Measurements from ENCODE around the gene FDPS.
"Not testable (repeated sequence)": the region's sequence is repeated elsewhere in the genome, so short reads cannot be mapped to it uniquely, and the experiment has no call there.

The FDPS gene

GRCh38 chr1:155320252-155320651, 11.6 kb downstream of the FDPS start:
- DNase-seq (ENCODE audit: low read depth): no peak

- no peak for DNase-seq (ENCODE audit: low read depth)
Measured at GRCh38 chr1:155320661-155321617, 12.3 kb downstream of the FDPS start, which contains the start of gene RUSC1. RUSC1 (plus strand) TSS chr1:155320894; CDS start chr1:155321774, 880 bp downstream.

GRCh38 chr1:155321639-155322503, 13.2 kb downstream of the FDPS start:
- no peak for DNase-seq (ENCODE audit: low read depth)

DNA sequence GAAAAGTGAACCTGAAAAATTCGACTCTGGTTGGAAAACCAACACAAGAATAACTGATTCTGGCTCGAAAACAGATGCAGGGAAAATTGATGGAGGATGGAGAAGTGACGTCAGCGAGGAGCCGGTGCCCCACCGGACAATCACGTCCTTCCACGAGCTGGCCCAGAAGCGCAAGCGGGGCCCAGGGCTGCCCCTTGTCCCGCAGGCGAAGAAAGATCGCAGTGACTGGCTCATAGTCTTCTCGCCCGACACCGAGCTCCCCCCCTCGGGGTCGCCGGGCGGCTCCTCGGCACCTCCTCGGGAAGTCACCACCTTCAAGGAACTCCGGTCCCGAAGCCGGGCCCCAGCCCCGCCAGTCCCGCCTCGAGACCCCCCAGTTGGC, 13.9 kb downstream of the FDPS start:
- no peak for DNase-seq (ENCODE audit: low read depth)

DNA sequence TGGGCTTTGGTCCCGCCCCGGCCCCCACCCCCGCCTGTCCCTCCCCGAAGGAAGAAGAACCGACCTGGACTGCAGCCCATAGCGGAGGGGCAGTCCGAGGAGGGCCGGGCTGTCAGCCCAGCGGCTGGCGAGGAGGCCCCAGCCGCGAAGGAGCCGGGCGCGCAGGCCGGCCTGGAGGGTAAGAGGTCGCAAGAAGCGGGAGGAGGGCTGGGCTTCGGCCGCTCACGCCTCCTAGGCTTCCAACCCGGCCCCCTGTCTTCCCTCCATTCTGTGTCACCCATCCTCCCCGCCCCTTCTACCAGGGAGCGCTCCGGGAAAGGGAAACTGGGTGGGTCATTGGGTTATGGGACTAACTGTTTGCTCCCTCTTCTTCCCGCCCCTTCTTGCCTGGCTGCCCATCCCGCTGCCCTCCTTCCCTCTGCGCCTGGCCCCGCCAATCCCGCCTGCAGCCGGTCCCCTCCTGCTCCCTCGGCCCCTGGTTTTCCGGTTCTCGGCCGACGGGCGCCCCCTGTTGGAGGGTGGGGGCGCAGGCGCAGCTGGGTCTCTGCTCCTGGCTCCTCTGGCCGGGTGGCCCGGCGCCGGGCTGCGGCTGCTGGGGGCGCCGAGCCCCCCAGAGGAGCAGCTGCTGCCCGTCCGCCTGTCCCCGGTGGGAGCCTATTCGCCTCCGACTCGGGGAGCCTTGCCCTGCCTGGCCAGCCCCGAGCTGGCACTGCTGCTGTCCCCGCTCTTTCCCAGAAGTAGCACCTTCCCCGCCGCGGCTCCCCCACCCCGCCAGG, 14.5 kb downstream of the FDPS start:
- peak; percentile 96 for DNase-seq (ENCODE audit: low read depth)

DNA sequence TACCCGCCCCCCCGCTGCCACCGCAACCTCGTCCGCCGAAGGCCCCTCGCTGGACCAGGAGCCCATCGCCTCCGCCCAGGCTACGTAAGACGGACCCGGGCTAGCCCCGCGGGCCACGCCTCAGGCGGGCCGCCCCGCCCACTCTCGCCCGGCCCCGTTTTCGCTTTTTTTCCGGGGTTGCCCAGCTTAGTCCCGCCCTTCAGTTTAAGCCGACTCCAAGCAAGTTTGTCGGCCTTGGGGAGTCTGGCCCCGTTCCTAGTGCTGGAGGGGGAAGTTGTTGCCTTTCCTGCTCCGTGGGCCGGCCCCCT, 15.0 kb downstream of the FDPS start:
- peak; percentile 88 for DNase-seq (ENCODE audit: low read depth)

DNA sequence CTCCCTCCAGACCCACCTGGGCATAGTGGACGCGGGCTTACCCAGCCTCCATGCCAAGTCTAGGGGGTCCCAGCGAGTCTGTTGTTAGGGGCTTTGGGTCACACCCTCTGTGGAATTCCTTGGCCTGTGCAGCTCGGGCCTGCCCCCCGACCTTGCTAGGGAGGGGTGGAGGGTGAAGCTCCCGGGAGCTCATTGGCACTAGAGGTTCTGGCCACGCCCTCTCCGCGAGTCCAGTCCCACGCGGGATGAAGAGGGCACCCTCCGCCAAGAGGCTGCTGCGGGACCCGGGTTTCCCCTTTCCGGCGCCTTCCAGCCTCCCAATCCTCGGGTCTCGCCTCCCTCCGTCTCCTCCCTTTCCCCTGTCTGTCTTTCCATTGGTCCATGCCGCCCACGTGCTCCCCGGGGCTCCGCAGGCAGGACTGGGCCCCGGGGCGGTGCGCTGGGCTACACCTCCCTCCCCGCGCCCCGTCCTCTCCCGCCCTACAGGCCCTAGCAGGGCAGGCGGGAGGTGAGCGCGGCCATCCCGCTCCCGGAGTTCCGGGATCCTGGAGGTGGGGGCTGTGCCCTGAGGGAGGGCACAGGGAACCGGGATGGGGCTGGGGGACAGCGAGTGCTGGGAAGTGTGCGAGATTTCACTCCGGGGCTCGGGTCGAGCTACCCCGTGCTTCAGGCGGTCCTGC, 15.5 kb downstream of the FDPS start:
- DNase-seq (ENCODE audit: low read depth): peak; percentile 96

- no peak for DNase-seq (ENCODE audit: low read depth)
Measured at GRCh38 chr1:155324717-155325602, 16.3 kb downstream of the FDPS start.

DNA sequence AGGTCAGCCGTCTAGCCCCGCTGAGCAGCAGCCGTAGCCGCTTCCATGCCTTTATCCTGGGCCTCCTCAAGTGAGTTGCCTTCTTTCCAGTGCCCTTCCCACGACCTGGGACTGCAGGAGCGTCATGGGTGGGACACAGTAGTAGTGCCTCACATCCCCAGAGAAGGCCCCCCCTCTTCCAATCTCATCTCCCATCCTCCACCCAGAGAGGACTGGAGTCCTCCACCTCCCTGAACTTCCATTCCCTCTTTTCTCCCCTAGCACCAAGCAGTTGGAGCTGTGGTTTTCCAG, 16.9 kb downstream of the FDPS start:
- DNase-seq (ENCODE audit: low read depth): no peak

- no peak for DNase-seq (ENCODE audit: low read depth)
Measured at GRCh38 chr1:155326020-155326526, 17.4 kb downstream of the FDPS start.

- no peak for DNase-seq (ENCODE audit: low read depth)
Measured at GRCh38 chr1:155326631-155327037, 18.0 kb downstream of the FDPS start.

- no peak for DNase-seq (ENCODE audit: low read depth)
Measured at GRCh38 chr1:155327981-155328380, 19.3 kb downstream of the FDPS start.

DNA sequence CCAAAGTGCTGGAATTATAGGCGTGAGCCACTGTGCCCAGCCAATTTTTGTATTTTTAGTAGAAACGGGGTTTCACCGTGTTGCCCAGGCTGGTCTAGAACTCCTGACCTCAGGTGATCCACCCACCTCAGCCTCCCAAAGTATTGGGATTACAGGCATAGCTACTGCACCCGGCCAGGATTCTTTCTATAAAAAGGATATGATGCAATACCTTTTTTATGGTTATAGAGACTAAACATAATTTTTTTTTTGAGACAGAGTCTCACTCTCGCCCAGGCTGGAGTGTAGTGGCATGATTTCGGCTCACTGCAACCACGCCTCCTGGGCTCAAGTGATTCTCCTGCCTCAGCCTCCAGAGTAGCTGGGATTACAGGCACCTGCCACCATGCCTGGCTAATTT, 20.2 kb downstream of the FDPS start:
- DNase-seq (ENCODE audit: low read depth): not testable (repeated sequence)

GRCh38 chr1:155329980-155330598, 21.4 kb downstream of the FDPS start:
- DNase-seq (ENCODE audit: low read depth): no peak

DNA sequence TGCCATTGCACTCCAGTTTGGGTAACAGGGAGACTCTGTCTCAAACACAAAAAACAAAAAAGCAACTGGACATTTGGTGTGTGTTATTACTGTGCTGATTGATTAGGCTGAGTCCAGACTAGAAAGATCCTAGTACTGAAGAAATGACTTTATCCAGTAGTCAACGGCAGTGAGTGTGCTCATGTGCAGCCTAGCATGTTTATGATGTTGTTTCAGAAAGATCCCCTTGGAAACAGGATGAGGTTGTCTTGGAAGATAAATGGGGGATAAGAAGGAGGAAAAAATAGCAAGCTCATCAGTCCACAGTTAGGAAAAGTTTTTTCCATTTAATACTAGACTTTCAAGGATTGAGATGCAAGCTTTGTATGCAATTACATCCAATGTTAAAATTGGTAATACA, 26.3 kb downstream of the FDPS start:
- DNase-seq (ENCODE audit: low read depth): no peak

DNA sequence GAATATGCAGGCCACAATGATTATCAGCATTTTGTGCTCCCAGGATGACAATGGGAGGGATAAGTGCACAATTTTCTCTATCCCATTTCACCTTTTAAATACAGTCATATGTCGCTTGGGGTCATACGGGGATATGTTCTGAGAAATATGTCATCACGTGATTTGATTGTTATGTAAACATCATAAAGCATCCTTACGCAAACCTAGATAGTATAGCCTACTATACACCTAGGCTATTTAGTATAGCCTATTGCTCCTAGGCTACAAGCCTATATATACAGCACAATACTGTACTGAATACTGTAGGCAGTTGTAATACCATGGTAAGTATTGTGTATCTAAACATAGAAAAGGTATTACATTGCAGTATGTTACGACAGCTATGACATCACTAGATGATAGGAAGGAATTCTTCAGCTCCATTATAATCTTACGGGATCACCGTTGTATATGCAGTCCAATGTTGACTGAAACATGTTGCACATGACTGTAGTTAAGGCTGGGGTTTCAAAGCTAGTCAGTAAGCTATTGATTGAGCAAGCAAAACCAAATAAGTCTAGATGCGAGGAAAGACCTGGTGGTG, 30.9 kb downstream of the FDPS start:
- no peak for DNase-seq (ENCODE audit: low read depth)

- no peak for DNase-seq (ENCODE audit: low read depth)
Measured at GRCh38 chr1:155342842-155343241, 34.2 kb downstream of the FDPS start.

DNA sequence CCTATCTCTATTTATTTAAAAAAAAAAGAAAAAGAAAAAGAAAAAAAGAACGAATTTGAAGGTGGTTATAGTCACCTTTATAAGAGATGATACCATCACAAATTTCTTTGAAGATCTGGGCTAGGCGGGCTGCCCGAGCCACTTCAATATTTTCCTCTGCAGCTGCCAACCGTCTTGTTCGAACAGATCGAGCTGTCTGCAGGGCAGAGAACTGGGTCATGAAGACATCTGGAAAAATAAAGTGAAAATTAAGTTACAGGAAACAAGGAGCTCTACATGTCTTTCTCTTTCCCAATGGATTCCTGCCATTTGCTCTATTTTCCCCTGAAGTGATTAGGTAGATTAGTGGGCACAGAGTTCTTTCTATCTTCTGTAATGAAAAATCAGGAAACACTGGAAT, 44.0 kb downstream of the FDPS start:
- DNase-seq (ENCODE audit: low read depth): no peak

DNA sequence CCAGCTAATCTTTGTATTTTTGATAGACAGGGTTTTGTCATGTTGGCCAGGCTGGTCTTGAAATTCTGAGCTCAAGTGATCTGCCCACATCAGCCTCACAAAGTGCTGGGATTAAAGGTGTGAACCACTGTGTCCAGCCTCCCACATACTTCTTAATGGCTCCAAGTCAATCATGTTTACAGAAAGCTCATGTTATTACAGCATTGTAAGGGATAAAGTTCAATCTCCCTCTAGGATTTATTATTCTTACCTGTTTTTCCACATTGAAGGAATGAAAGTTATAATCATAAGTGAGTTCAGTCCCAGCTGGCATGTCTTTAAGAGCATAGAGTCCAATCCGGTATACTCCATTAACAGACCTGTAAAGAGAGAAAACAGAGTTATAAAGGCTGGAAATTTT, 51.4 kb downstream of the FDPS start:
- no peak for DNase-seq (ENCODE audit: low read depth)

Data from stromal cell of bone marrow (primary cell).